Measurements from ENCODE around the gene FTO.

Gene FTO

GRCh38 chr16:53846971-53847370, 143.0 kb downstream of the FTO start:
- TF ChIP-seq TAF1 (IDR thresholded peaks at IDR 0.05; ENCODE audit: borderline replicate concordance, insufficient read depth, low read length), result no peak
- TF ChIP-seq SIN3A (IDR thresholded peaks at IDR 0.05; ENCODE audit: borderline replicate concordance, insufficient read depth, low read length), result no peak
- no peak for TF ChIP-seq POLR2AphosphoS5 (IDR thresholded peaks at IDR 0.05; ENCODE audit: low read depth, low read length)
- no peak for TF ChIP-seq REST (IDR thresholded peaks at IDR 0.05; ENCODE audit: insufficient read depth in 1 of 2, low read depth in 2 of 2, low read length in 2 of 2)
- no peak for TF ChIP-seq FOXP2 (optimal IDR thresholded peaks at IDR 0.05; ENCODE audit: borderline replicate concordance, extremely low read depth, extremely low read length, insufficient read depth)

- TF ChIP-seq SIN3A (IDR thresholded peaks at IDR 0.05; ENCODE audit: borderline replicate concordance, insufficient read depth, low read length) (no peak), TAF1 (IDR thresholded peaks at IDR 0.05; ENCODE audit: borderline replicate concordance, insufficient read depth, low read length) (no peak), POLR2AphosphoS5 (IDR thresholded peaks at IDR 0.05; ENCODE audit: low read depth, low read length) (no peak), REST (IDR thresholded peaks at IDR 0.05; ENCODE audit: insufficient read depth in 1 of 2, low read depth in 2 of 2, low read length in 2 of 2) (no peak), FOXP2 (optimal IDR thresholded peaks at IDR 0.05; ENCODE audit: borderline replicate concordance, extremely low read depth, extremely low read length, insufficient read depth) (no peak)
These were observed 144.5 kb downstream of the FTO start for GRCh38 chr16:53848277-53848942.

- TF ChIP-seq REST (IDR thresholded peaks at IDR 0.05; ENCODE audit: insufficient read depth in 1 of 2, low read depth in 2 of 2, low read length in 2 of 2) (no peak), TAF1 (IDR thresholded peaks at IDR 0.05; ENCODE audit: borderline replicate concordance, insufficient read depth, low read length) (no peak)
These were observed 145.0 kb downstream of the FTO start for GRCh38 chr16:53848950-53849349.

GRCh38 chr16:53849585-53849984, 145.6 kb downstream of the FTO start:
- TF ChIP-seq POLR2AphosphoS5 (IDR thresholded peaks at IDR 0.05; ENCODE audit: low read depth, low read length) (no peak), FOXP2 (optimal IDR thresholded peaks at IDR 0.05; ENCODE audit: borderline replicate concordance, extremely low read depth, extremely low read length, insufficient read depth) (no peak), TAF1 (IDR thresholded peaks at IDR 0.05; ENCODE audit: borderline replicate concordance, insufficient read depth, low read length) (no peak), SIN3A (IDR thresholded peaks at IDR 0.05; ENCODE audit: borderline replicate concordance, insufficient read depth, low read length) (no peak), REST (IDR thresholded peaks at IDR 0.05; ENCODE audit: insufficient read depth in 1 of 2, low read depth in 2 of 2, low read length in 2 of 2) (no peak)

- TF ChIP-seq POLR2AphosphoS5 (IDR thresholded peaks at IDR 0.05; ENCODE audit: low read depth, low read length) (no peak), REST (IDR thresholded peaks at IDR 0.05; ENCODE audit: insufficient read depth in 1 of 2, low read depth in 2 of 2, low read length in 2 of 2) (no peak), SIN3A (IDR thresholded peaks at IDR 0.05; ENCODE audit: borderline replicate concordance, insufficient read depth, low read length) (no peak), FOXP2 (optimal IDR thresholded peaks at IDR 0.05; ENCODE audit: borderline replicate concordance, extremely low read depth, extremely low read length, insufficient read depth) (no peak), TAF1 (IDR thresholded peaks at IDR 0.05; ENCODE audit: borderline replicate concordance, insufficient read depth, low read length) (no peak)
These were observed 146.0 kb downstream of the FTO start for GRCh38 chr16:53849994-53850393.

Measured in PFSK-1 (cell line).